GM21526 (cell line): ENCODE data around the gene HGS.
"Not testable (repeated sequence)": the region's sequence is repeated elsewhere in the genome, so short reads cannot be mapped to it uniquely, and the experiment has no call there.

Experiments used
- ATAC-seq: cut with Tn5 transposase; IDR thresholded peaks from one replicate; pipeline ENCODE4 v1.9.1; 2021; ENCODE audit warnings: moderate library complexity; ENCODE audit not compliant: unreplicated experiment, low FRiP score

Gene HGS

DNA sequence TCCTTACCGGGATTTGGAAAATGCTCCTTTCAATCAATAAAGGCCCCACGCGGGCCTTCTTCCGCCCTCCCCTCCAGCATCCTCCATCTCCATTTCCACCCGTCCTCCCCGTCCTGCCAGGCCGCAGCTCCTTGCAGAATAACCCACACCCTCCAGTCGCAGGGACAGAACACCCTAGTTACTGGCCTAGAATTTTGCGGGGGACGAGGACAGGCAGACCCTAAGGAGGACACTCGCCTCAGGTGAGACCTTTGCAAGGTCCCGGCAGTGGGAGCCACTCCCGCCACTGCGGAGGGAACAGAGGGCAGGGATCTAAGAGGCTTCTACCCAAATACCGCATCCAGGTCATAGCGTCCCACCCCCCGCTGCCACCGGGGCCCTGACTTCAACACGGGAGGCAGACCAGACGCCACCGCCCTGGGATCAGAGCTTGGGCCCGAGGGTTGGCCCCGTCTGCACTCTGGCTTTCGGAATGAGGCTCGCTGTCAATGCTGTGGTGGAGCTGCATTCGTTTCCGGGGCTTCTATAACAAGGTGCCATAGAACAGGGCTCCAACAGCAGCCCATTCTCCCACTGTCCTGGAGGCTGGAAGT lies 55.1 kb downstream of the HGS start:
- no peak for ATAC-seq

DNA sequence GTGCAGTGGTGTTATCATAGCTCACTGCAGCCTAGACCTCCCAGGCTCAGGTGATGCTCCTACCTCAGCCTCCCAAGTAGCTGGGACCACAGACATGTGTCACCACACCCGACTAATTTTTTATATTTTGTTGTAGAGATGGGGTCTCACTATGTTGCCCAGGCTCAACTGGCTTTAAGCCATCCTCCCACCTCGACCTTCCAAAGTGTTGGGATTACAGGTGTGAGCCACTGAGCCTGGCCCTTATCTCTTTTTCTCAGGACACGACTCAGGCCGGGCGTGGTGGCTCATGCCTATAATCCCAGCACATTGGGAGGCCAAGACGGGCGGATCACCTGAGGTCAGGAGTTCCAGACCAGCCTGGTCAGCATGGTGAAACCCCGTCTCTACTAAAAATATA lies 55.8 kb downstream of the HGS start:
- ATAC-seq: not testable (repeated sequence)

DNA sequence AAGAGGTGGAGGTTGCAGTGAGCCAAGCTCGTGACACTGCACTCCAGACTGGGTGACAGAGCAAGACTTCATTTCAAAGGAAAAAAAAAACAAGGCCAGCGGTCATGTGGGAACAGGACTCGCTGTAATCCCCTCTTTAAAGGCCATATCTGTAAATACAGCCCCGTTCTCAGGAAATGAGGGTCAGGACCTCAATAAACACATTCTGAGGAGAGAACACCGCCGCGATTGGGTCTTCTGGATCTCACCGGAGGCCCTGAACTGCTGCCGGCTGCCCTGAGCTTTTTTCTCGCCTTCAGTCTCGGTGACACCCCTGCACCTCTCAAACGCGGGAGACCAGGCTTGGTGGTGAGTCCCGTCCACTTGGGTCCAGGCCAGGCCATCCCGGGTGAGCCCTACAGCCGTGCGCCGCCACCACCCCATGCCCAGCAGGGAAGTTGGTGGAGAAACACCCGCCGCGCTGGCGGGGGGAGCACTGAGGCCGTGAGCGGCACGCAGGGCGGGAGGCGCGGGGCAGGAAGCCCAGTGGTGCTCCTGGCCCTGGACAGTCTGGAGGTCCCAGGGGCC lies 56.7 kb downstream of the HGS start:
- no peak for ATAC-seq

DNA sequence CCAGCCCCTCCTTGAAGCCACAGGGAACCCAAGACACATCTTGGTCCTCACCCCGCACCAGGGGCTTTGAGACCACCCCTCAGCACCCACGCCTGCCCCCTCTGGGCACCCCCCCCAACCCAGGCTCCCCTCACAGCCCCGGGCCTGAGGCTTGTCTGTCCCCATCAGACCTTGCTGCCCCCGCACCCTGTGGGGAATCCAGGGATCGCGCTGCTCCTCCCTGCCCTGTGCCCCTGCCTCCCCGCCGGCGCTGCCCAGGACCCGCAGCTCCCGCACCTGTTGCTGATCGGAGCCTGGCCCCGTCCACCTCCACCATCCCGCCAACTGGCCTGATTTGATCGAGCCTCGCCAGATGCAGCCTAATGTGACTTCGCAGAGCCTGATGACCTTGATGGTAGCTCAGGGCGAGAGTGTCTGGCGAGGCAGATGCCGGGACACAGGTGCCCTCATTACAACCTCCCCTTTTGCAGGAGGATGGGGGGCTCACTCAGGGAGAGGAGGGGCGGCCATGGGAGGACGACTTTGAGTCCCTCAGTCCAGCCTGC lies 57.3 kb downstream of the HGS start:
- no peak for ATAC-seq

DNA sequence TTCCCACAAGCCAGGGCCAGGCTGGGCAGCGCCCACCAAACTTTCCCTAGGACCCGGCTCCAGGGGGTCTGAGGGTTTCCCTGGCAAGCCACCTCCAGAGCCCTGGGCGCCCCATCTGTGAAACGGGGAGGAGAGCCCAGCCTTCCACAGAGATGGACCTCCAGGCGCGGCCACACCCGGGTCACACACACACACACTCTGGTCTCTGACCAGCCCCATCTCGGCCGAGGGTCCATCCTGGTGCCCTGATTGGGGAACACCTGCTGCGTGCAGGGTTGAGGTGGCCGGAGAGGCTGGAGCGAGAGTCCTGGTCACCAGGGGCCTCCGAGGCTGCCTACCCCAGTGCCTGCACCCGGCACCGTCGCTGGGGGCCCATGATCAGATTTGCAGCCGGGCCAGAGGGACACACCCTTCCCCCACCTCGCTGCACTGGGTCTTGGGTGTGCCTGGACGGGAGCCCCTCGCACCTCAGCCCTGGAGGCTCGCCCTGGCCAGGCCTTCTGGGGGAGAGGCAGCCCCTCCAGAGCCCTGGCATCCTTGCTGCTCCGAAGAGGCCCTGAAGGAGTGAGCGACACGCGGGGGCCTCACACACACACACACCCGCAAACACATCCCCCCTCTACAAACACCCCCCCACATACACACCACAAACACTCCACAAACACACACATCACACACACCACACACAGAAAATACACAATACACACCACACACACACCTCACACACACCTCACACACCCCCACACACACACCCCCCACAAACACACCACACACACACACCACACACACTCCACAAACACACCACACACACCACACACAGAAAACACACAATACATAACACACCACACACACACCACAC lies 58.0 kb downstream of the HGS start:
- no peak for ATAC-seq
